Loucy (cell line): ENCODE data around the gene ZFYVE1.

Source experiments
- EZH2phosphoT487 ChIP-seq: fragments of 200-600 bp; IDR thresholded peaks from 2 replicates; pipeline ENCODE4 v1.6.1; 2018; ENCODE audit warnings: antibody characterized with exemption, mild to moderate bottlenecking, moderate library complexity, borderline replicate concordance
- TF ChIP-seq, protein P1 (sequence below): fragments of 200-600 bp; sonication (generic); conservative IDR thresholded peaks from 2 replicates; pipeline ENCODE4 v1.5.1; 2014; ENCODE audit warnings: mild to moderate bottlenecking, antibody characterized with exemption, low read length

- TF ChIP-seq, protein P1, sequence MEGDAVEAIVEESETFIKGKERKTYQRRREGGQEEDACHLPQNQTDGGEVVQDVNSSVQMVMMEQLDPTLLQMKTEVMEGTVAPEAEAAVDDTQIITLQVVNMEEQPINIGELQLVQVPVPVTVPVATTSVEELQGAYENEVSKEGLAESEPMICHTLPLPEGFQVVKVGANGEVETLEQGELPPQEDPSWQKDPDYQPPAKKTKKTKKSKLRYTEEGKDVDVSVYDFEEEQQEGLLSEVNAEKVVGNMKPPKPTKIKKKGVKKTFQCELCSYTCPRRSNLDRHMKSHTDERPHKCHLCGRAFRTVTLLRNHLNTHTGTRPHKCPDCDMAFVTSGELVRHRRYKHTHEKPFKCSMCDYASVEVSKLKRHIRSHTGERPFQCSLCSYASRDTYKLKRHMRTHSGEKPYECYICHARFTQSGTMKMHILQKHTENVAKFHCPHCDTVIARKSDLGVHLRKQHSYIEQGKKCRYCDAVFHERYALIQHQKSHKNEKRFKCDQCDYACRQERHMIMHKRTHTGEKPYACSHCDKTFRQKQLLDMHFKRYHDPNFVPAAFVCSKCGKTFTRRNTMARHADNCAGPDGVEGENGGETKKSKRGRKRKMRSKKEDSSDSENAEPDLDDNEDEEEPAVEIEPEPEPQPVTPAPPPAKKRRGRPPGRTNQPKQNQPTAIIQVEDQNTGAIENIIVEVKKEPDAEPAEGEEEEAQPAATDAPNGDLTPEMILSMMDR = no peak
- no peak for TF ChIP-seq EZH2phosphoT487
These were observed 102.6 kb downstream of the ZFYVE1 start for GRCh38 chr14:72924337-72924736.
